IPS-18a (cell line): ENCODE measurements around the gene ADGRB3.
"Not testable (repeated sequence)": the region's sequence is repeated elsewhere in the genome, so short reads cannot be mapped to it uniquely, and the experiment has no call there.

Experiments
- H3K27ac ChIP-seq: one replicate; pipeline ENCODE4 v1.5.1; 2013; ENCODE audit warnings: low read length
- H3K27me3 ChIP-seq: one replicate; pipeline ENCODE4 v1.6.1; 2013; ENCODE audit warnings: mild to moderate bottlenecking, low read length; ENCODE audit not compliant: control insufficient read depth, insufficient read depth
- H3K36me3 ChIP-seq: one replicate; pipeline ENCODE4 v1.6.1; 2013; ENCODE audit warnings: low read depth, low read length; ENCODE audit not compliant: control insufficient read depth
- H3K4me1 ChIP-seq: one replicate; pipeline ENCODE4 v1.6.1; 2013; ENCODE audit warnings: low read depth, low read length; ENCODE audit not compliant: control insufficient read depth
- H3K4me3 ChIP-seq: one replicate; pipeline ENCODE4 v1.5.1; 2013; ENCODE audit warnings: low read length
- H3K9ac ChIP-seq: one replicate; pipeline ENCODE4 v1.6.1; 2013; ENCODE audit warnings: mild to moderate bottlenecking, low read length, moderate library complexity
- H3K9me3 ChIP-seq: one replicate; pipeline ENCODE4 v1.6.1; 2013; ENCODE audit warnings: low read depth, low read length; ENCODE audit not compliant: control insufficient read depth

The ADGRB3 gene

DNA sequence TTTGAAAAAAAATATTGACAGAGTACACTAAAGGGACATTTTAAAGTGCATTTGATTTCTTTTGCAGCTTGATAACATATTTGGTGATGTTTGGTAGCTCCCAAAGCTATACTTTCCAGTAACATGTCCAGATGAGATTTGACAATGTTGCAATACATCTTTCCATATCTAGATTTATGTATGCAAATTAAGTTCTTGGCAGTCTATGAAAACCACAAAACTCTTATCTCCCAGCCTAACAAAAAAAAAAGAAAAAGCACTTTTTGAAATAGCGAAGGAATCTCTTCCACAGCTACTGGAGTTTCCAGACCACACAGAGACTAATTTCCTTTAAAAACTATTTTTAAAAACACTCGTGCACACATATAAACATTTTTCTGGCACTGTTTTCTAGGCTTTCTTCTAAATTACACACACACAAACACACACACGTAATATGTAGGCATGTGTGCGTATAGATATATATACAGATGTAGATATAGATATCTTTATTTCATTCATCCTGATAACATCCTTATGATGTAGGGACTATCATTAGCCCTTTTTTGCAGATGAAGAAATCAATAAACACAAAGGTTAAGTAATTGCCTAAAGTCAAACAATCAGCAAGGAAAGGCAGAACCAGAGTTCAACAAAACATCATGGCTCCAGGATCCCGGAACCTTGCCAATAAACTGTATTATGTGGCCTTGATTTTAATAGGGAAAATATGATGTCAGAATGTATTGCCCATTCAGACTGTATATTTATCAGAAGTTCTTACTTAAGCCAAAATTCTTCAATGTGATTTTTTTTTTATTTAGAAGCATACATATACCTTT is 93.3 kb downstream of the ADGRB3 start:
- Histone ChIP-seq H3K27ac (no peak overlapping the region), H3K36me3 (no peaks in the 10 kb centered on the region), H3K4me3 (no peak overlapping the region), H3K4me1 (no peaks in the 10 kb centered on the region), H3K9me3 (no peaks in the 10 kb centered on the region), H3K9ac (no peak overlapping the region), H3K27me3 (no peaks in the 10 kb centered on the region)

DNA sequence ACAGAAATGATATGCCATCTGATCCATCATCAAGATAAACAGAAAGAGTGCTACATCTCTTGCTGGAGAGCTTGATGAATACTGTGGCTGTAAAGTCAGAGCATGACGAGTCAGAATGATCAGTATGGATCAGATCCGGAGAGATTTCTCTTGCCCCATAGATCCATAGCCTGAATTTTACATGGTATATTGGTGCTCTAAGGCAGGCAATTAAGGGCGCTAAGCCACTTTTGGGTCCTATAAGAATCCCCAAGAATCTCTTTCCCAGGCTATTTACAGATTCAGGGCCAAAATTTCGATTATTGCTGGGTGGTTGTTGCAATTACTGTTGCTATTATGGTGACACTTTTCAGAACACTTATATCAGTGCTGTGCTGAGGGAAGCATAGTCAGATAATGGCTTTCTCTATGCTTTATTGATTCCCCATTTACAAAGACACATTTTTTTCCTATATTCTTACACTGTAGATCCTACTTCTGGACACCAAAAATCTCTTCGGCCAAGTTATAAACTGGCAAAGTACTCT is 94.4 kb downstream of the ADGRB3 start:
- H3K4me3 ChIP-seq: no peak overlapping the region
- H3K27me3 ChIP-seq: no peaks in the 10 kb centered on the region
- H3K36me3 ChIP-seq: no peaks in the 10 kb centered on the region
- no peaks in the 10 kb centered on the region for H3K4me1 ChIP-seq
- no peak overlapping the region for H3K9ac ChIP-seq
- H3K27ac ChIP-seq: no peak overlapping the region
- no peaks in the 10 kb centered on the region for H3K9me3 ChIP-seq

DNA sequence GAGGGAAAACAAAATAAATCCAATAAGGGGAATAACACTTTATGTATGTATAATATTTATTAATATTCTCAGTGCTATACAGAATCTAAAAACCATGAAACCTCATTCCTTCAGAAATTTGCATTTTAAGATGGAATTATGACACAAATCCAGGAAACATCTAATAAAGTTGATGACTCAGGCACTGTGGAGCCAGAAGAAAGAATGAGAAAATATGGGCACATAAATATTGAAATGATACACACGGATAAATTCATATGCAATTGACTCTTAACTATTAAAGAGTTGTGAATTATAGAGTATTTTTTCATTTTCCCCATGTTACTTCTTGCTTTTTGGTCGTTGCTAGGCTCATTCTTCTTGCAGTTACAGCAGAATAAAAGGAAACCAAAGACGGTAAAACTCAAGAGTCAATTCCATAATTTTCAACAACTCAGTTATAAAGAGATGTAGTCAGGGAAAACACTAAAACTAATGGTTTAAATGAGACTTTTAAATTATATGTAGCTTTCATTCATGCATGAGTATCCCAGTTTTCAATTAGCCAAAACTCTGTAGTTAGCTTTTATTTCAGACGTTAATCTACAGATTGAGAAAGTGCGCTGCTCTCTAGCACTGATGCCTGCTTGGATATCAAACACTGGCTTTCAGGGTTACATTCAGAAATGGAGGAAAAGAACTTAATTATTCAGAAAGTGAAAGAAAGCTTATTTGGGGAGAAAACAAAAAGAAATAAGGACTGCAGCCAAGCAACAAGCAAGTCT is 95.4 kb downstream of the ADGRB3 start:
- Histone ChIP-seq H3K9ac (no peak overlapping the region), H3K4me1 (no peaks in the 10 kb centered on the region), H3K27ac (no peak overlapping the region), H3K9me3 (no peaks in the 10 kb centered on the region), H3K27me3 (no peaks in the 10 kb centered on the region), H3K4me3 (no peak overlapping the region), H3K36me3 (no peaks in the 10 kb centered on the region)

DNA sequence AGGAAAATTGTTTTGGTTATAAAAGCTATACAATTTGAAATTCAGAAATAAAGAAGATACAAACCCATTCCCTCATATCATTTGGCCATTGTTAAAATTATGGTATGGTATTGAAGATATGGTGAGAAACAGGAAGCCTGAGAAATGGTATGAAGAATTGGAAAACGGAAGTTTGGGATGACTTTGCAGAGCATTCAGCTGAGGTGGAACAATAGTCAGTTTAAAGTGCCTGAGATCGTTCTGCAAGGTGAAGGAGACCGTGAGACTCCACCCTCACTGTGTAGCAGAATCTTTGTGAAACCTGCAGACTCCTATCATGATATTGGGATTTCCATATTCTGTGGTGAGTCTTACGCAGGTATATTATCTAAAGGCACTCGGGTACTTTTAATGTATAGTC is 97.3 kb downstream of the ADGRB3 start:
- no peaks in the 10 kb centered on the region for H3K9me3 ChIP-seq
- H3K4me1 ChIP-seq: no peaks in the 10 kb centered on the region
- no peaks in the 10 kb centered on the region for H3K27me3 ChIP-seq
- H3K4me3 ChIP-seq: no peak overlapping the region
- no peak overlapping the region for H3K9ac ChIP-seq
- H3K27ac ChIP-seq: no peak overlapping the region
- H3K36me3 ChIP-seq: no peaks in the 10 kb centered on the region

DNA sequence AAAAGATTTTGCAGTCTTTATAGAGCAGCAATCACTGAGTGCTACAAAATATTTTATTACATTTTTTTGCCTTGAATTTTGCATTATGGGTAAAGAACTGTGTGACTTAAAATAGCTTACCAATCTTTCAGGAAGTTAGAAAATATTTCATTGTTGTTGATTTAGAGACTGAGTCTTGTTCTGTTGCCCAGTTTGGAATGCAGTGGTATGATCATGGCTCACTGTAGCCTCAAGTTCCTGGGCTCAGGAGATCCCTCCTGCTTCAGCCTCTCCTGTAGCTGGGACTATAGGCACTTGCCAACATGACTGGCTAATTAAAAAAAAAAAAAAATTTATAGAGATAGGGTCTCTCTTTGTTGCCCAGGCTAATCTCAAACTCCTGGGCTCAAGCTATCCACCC is 100.8 kb downstream of the ADGRB3 start:
- Histone ChIP-seq H3K9me3 (no peaks in the 10 kb centered on the region), H3K9ac (no peak overlapping the region), H3K4me3 (no peak overlapping the region), H3K4me1 (peaks cover 6% of the 10 kb centered on the region), H3K27ac (no peak overlapping the region), H3K27me3 (no peaks in the 10 kb centered on the region), H3K36me3 (no peaks in the 10 kb centered on the region)

DNA sequence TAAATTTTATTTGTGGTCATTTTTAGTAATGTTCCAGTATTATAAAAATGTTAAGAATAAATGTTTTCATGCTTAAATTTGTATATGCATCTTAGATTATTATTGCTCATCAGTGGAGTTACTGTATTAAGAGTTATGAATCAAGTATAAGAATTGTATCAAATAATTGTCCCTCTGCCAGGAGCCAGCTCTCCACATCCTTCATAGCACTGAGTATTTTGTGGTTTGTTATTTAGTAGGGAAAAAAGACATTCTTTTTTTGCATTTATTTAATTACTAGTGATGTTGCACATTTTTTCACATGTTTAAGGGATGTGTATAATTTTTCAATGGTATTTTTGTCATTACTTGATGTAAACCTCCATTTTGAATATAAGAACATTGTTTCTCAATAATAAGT is 102.0 kb downstream of the ADGRB3 start:
- Histone ChIP-seq H3K9me3 (no peaks in the 10 kb centered on the region), H3K36me3 (no peaks in the 10 kb centered on the region), H3K27me3 (no peaks in the 10 kb centered on the region), H3K27ac (no peak overlapping the region), H3K4me1 (peaks cover 6% of the 10 kb centered on the region), H3K9ac (no peak overlapping the region), H3K4me3 (no peak overlapping the region)

DNA sequence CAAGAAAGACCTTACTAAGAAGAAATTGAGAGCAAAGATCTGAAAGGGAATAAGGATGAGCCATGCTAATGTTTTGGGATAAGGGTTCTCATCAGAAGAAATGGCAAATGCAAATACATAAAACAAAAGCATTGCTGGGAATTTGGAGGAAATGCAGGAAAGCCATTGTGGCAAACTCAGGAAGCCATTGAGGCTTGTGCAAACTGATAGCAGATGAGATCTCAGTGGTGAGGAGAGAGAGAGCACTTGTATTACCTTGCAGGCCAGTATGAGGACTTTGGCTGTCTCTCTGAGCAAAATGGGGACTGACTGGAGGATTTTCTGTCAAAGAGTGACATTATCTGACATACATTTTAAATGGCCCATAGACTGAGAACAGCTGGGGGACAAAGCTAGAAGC is 103.0 kb downstream of the ADGRB3 start:
- no peak overlapping the region for H3K9ac ChIP-seq
- H3K4me3 ChIP-seq: no peak overlapping the region
- no peak overlapping the region for H3K27ac ChIP-seq
- H3K4me1 ChIP-seq: peaks cover 6% of the 10 kb centered on the region
- no peaks in the 10 kb centered on the region for H3K27me3 ChIP-seq
- H3K36me3 ChIP-seq: no peaks in the 10 kb centered on the region
- no peaks in the 10 kb centered on the region for H3K9me3 ChIP-seq

DNA sequence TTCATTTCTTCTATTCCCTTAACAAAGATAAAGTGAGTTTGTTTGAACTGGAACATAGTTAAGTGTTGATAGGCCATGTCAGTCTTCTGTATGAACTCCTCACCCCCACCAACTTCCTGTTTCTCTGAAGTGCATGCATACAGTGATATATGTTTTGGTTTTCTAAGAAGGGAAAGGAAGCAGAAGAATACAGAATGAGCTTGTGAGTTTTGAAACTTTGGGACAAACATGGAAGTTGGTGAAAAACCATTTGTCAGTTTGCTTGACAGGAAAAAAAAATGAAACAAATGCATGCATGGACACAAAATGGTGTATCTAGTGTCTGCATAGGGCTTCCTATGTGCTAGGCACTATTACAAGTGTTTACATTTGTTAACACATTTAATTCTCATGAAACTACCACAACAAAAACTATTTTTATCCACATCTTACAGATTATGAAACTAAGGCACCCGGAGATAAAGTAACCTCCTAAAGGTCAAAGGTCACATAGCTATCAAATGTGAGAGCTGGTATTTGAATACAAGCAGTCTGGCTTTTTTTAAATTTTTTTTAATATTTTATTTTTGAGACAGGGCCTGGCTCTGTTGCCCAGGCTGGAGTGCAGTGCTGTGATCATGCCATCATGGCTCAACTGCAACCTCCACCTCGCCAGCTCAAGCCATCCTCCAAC is 105.9 kb downstream of the ADGRB3 start:
- H3K4me3 ChIP-seq: no peak overlapping the region
- H3K27me3 ChIP-seq: no peaks in the 10 kb centered on the region
- H3K9me3 ChIP-seq: no peaks in the 10 kb centered on the region
- no peak overlapping the region for H3K27ac ChIP-seq
- H3K4me1 ChIP-seq: peaks cover 6% of the 10 kb centered on the region
- no peaks in the 10 kb centered on the region for H3K36me3 ChIP-seq
- H3K9ac ChIP-seq: no peak overlapping the region

DNA sequence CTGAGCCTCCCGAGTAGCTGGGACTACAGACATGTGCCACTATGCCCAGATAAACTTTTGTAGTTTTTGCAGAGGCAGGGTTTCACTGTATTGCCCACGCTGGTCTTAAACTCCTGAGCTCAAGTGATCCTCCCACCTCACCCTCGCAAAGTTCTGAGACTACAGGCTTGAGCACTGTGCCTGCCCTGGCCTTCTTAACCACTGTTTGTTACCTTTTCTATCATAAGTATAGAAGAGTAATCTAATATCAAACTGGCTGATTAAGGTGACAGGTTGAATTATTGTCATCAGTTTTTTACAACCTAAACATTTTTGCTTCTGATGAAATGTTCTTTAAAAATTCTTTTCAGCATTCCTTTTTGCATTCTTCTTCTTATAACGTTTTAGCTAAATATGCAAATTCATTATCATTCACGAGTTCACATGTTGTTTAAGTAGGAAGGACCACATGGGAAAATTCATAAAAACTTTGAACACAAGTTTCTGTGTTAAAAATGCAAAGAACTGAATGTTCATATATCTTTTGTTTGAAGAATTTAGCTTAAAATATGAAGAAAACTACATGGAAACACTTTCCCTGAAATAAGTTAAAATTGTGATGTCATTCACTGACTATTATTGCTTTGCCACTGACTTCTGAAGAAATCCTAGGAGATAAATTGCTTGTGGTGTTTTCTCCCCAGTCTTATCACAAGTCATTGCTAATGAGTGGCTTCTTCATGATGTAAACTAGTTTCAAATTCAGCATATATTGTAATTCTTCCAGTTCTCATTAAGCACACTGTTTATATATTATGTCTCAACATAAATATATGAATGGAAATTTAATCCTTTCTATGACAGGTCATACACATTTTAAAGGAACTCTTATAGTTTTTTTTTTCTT is 106.7 kb downstream of the ADGRB3 start:
- Histone ChIP-seq H3K9me3 (no peaks in the 10 kb centered on the region), H3K4me1 (peaks cover 6% of the 10 kb centered on the region), H3K36me3 (no peaks in the 10 kb centered on the region), H3K27me3 (no peaks in the 10 kb centered on the region), H3K4me3 (no peak overlapping the region), H3K27ac (no peak overlapping the region), H3K9ac (no peak overlapping the region)

DNA sequence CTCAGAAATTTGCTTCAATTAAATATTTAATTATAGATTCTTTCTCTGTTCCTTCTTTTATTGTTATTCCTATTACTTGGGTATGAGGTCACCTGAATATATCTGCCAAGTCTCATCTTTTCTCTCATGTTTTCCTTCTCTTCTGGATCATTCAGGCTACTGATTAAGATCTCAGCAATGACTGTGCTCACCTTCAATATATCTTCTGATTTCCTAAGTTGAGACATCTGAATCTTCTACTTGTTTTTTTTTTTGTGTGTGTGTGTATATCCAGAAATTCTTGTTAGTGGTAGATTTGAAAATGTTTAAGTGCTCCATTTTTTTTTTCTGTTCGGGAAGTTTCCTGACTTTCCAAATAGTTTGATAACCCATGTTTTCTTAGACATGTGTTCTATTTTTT is 108.0 kb downstream of the ADGRB3 start:
- H3K27ac ChIP-seq: no peak overlapping the region
- H3K4me3 ChIP-seq: no peak overlapping the region
- H3K9ac ChIP-seq: no peak overlapping the region

DNA sequence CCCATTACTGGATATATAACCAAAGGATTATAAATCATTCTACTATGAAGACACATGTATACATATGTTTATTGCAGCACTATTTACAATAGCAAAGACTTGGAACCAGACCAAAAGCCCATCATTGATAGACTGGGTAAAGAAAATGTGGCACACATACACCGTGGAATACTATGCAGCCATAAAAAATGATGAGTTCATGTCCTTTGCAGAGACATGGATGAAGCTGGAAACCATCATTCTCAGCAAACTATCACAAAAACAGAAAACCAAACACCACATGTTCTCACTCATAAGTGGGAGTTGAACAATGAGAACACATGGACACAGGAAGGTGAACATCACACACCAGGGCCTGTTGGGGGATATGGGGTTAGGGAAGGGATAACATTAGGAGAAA is 109.3 kb downstream of the ADGRB3 start:
- H3K9ac ChIP-seq, H3K36me3 ChIP-seq, H3K9me3 ChIP-seq, H3K4me3 ChIP-seq, H3K27ac ChIP-seq, H3K27me3 ChIP-seq, H3K4me1 ChIP-seq: not testable (repeated sequence)

More for the DNA sequence above, 108.0 kb downstream of the ADGRB3 start:
- Histone ChIP-seq H3K36me3 (no peaks in the 10 kb centered on the region), H3K9me3 (no peaks in the 10 kb centered on the region), H3K27me3 (no peaks in the 10 kb centered on the region), H3K4me1 (peaks cover 3% of the 10 kb centered on the region)
